CMK (cell line): ENCODE measurements around the gene DNHD1.

Experiments used
- DNase-seq: peaks from one replicate; pipeline ENCODE4 v3.0.0-alpha.2; 2010; ENCODE audit warnings: low read depth

The DNHD1 gene

DNA sequence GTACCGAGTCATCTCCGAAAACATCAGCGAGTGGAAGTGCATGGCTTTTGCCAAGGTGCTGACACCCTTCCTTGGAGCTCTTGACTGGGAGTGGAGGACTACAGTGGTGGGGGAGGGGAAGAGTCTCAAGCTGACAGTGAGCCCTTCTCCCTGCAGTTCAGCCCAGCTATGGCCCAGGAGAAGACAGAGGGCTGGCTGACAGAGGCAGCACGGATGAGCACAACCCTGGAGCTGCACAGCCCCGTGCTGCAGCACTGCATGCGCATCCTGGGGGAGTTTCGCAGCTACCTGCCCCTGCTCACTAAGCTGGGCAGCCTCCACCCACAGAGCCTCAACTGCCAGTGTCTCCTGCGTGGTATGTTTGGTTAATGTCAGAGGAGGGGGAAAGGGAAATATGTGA is 41.4 kb downstream of the DNHD1 start:
- DNase-seq = no peak

- DNase-seq = no peak
Observed at GRCh38 chr11:6538945-6539344, 41.9 kb downstream of the DNHD1 start.

DNA sequence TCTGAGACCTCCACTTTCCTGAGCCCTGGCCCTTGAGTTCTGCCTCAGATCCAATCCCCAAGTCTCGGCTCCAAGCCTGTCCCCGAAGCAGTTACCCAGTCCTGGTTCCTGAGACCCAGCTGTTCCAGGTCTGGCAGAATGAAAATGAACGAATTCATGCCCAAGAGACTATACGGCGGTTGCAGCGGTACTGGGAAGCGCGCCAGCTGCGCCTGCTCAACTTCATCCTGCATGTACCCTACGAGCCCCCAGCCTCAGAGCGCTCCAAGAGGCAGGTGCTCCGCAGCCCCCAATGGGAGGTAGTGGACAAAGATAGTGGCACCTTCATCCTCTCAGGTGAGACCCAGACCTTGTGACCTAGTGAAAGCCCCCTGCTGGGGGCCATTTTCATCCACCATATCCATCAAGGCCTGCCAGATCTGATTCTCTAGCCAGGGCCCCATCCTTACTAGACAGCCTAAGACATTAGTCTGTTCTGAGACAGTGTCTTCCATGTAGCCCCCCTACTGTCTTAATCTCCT is 42.7 kb downstream of the DNHD1 start:
- DNase-seq = no peak

- no peak for DNase-seq
Observed at GRCh38 chr11:6541356-6541755, 44.3 kb downstream of the DNHD1 start.

- DNase-seq = no peak
Observed at GRCh38 chr11:6542727-6543126, 45.6 kb downstream of the DNHD1 start.

DNA sequence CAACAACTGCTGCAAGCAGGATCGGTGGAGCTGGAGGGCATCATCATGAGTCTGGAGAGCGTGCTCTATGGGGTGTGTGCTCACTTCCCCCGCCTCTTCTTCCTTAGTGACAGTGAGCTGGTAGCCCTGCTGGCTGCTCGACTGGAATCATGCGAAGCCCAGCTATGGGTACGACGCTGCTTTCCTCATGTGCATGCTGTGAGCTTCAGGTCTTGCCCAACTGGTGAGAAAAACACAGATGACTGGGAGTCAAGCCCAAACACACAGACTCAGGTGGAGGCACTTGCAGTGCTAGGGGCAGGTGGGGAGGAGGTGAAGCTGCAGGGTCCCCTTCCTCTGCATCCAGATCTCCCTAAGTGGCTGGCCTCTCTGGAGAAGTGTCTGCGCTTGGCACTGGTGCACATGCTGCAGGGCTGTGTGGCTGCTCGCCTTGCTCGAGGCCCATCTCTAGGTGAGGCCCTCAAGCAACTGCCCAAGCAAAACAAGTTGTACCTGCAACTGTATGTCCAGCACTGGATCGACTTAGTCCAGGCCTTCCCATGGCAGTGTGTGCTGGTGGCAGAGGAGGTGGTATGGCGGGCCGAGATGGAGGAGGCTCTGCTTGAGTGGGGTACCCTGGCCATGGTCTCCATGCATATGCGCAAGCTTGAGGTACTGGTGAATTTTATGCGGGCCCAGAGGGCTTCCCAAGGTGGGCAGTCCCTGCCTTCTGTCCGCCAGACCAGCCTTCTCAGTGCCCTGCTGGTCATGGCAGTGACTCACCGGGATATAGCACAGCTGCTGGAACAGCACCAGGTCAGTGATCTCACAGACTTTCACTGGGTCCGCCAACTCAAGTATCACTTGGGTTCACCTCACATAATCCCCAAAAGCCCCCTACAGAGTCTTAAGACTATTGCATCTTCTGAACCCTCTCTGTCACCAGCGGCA is 48.1 kb downstream of the DNHD1 start:
- no peak for DNase-seq

- DNase-seq = no peak
Observed at GRCh38 chr11:6545917-6546605, 49.0 kb downstream of the DNHD1 start.

DNA sequence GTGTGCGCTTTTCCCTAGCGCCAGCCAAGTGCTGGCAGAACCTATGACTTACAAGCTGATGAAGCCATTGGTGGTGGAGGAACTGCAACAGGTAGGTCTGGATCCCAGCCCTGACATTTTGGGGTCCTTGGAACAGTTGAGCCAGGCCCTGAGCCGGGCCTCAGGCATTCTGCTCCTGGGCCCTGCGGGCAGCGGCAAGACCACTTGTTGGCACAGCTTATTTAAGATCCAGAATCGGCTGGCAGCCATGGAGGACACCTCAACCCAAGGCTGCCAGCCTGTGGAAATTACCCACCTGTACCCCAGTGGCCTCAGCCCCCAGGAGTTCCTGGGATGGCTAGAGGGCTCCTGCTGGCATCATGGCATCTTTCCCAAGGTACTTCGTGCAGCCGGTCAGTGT is 49.7 kb downstream of the DNHD1 start:
- DNase-seq = no peak

DNA sequence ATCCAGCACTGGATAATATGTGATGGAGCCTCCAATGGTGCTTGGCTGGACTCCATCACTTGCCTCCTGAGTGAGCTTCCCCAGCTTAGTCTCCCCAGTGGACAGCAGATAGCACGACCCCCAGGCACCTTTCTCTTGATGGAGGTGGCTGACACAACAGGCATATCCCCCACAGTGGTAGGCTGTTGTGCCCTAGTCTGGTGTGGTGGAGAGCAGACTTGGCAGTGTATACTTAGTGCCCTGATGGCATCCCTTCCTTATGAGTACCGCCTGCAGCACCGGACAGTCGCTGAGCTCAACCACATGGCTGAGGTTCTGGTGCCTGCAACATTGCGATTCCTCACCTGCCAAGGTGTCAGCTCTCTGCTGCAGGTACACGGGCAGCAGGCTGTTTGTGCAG is 50.1 kb downstream of the DNHD1 start:
- DNase-seq = no peak

GRCh38 chr11:6548121-6548520 is 51.0 kb downstream of the DNHD1 start:
- no peak for DNase-seq

DNA sequence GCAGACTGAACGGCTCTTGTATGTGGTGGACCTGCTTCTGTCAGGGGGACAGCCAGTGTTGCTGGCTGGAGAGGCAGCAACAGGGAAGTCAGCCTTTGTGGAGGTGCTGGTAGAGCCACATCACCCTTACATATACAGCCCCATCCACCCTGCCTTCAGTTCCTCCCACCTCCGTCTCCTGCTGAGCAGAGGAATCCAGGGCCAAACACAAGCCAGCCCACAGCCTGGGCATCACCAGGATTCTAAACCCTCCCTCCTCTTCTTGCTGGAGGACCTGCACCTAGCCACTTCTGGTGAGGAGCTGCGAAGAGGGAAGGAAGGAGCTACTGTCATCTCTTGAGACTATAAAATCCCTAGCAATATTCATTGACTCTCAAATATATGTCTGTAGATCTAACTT is 51.6 kb downstream of the DNHD1 start:
- DNase-seq = no peak

DNA sequence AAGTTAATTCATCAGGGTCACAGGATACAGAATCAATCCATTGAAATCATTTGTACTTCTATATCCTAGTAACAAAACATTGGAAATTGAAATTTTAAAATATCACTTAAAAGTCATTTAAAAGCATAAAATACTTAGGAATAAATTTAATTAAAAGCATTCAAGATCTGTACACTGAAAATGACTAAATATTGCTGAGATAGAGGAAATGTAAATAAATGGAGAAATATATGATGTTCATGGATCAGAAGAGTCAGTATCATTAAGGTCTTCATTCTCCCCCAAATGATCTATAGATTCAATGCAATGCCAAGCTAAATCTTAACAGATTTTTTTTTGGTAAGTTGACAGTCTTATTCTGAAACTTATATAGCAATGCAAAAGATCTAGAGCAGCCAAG is 56.6 kb downstream of the DNHD1 start:
- no peak for DNase-seq

- peak; percentile 25 for DNase-seq
Observed at GRCh38 chr11:6554828-6555706, 58.0 kb downstream of the DNHD1 start.

- no peak for DNase-seq
Observed at GRCh38 chr11:6556139-6556949, 59.3 kb downstream of the DNHD1 start.

GRCh38 chr11:6557063-6557462 is 60.0 kb downstream of the DNHD1 start:
- DNase-seq = no peak

DNA sequence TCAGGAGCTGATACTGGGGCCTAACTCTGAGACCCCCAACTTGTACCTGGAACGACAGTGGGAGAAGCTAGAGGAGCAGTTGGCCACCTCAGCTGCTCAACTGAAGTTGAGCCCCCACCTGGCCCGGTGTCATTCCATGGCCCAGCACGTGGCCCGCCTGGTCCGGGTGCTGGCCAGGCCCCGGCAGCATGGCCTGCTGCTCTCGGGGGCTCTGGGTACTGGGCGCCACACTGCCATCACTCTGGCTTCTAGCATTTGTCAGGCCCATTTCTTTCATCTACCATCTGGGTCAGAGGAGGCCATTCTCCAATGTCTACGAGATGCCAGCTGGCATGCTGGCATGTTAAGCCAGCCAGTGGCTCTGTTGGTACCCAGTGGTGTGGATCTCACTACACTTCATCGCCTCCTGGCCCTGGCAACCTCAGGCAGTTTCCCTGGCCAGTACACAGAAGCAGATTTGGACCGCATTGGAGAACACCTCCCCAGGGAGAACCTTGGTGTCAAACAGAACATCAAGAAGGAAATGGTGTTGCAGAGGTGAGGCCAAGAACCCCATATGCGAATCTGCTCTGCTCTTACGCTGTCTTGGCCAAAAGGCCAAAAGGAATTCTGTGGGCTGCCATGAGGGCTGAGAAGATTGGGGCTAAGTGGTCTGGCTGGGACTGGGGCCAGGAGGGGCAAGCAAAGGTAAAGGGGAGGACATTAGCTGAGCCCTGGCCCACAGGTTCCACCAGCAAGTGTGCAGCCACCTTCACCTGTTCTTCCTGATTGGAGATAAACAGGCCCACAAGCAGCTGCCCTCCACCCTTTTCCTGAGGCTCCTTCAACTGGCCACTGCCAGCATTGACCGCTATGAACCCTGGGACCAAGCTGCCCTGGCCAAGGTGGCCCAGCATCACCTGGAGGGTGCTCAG is 60.9 kb downstream of the DNHD1 start:
- DNase-seq = no peak

DNA sequence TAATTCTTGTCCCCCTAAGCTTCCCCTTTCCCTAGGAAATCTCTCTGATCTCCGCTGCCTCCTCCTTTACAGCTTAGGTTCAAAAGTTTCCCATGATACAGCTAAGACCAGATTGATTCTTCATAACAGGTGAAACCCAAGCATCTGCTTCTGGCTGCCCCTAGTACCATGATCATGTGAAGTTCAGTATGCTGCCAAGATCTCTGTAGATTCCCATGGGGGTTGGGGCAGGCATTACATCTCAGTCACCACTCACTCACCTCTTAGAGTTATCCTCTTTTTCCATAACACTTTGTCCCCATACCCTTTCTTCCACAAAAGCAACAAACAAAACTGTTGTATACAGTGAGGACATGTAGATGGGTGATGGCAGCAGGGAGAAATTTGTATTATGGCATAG is 62.3 kb downstream of the DNHD1 start:
- no peak for DNase-seq

GRCh38 chr11:6561288-6561687 is 64.2 kb downstream of the DNHD1 start:
- DNase-seq = no peak

- DNase-seq = no peak
Observed at GRCh38 chr11:6563121-6563619, 66.1 kb downstream of the DNHD1 start.

- no peak for DNase-seq
Observed at GRCh38 chr11:6563667-6564066, 66.6 kb downstream of the DNHD1 start.
